Right lobe of liver (tissue), 4 donors: ENCODE measurements around the gene UBE3B.

Experiments used
- POLR2A ChIP-seq: fragments of 450-650 bp; IDR thresholded peaks from one replicate; pipeline ENCODE4 v1.6.1; 2017; ENCODE audit warnings: antibody characterized with exemption, mild to moderate bottlenecking
- TF ChIP-seq, protein P1 (sequence below), 4 donors: fragments of 200-600 bp in 3 of 4; fragments of 450-650 bp in 1 of 4; IDR thresholded peaks; one replicate each; pipeline versions ENCODE4 v1.5.1 to v1.8.0; 2016 to 2022; ENCODE audit warnings: antibody characterized with exemption in 4 of 4, mild to moderate bottlenecking in 2 of 4
- donor health status: DM: no; HTN: no; CAD: no.
- donor health status: DM: no; HTN: no; CAD: no.
- donor health status: DM: no; HTN: yes; CAD: no.

DNA sequence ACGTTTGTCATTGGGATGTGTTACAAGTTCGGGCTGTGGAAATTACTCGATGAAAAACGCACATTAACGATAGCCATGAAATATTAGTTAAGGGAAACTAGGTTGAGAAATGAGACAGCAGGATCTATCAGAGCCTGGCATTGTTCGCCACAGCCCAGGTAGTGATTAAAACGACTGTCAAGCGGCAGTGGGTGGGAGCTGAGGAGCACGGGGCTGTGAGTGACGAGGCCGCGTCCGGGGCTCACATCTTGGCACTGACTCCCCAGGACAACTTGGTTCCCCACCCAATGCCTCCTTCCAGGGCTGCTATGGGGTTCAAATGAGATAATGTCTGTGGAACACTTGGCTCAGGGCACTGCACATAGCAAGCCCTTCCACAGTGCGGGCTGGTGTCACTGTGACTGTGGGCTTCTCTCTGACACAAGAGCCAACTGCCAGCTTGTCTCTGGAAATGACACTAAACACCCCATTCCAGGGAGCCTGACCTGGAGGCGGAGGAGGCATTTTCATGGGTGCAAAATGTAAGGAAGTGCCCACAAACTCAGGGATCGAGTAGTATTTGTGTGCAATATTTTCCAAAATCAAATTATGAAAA, 76.6 kb downstream of the UBE3B start:
- TF ChIP-seq, protein P1, sequence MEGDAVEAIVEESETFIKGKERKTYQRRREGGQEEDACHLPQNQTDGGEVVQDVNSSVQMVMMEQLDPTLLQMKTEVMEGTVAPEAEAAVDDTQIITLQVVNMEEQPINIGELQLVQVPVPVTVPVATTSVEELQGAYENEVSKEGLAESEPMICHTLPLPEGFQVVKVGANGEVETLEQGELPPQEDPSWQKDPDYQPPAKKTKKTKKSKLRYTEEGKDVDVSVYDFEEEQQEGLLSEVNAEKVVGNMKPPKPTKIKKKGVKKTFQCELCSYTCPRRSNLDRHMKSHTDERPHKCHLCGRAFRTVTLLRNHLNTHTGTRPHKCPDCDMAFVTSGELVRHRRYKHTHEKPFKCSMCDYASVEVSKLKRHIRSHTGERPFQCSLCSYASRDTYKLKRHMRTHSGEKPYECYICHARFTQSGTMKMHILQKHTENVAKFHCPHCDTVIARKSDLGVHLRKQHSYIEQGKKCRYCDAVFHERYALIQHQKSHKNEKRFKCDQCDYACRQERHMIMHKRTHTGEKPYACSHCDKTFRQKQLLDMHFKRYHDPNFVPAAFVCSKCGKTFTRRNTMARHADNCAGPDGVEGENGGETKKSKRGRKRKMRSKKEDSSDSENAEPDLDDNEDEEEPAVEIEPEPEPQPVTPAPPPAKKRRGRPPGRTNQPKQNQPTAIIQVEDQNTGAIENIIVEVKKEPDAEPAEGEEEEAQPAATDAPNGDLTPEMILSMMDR (IDR thresholded peaks at IDR 0.05), result no peak
- TF ChIP-seq POLR2A, result no peak
